Measurements from ENCODE around the gene EPC1.

Gene EPC1

DNA sequence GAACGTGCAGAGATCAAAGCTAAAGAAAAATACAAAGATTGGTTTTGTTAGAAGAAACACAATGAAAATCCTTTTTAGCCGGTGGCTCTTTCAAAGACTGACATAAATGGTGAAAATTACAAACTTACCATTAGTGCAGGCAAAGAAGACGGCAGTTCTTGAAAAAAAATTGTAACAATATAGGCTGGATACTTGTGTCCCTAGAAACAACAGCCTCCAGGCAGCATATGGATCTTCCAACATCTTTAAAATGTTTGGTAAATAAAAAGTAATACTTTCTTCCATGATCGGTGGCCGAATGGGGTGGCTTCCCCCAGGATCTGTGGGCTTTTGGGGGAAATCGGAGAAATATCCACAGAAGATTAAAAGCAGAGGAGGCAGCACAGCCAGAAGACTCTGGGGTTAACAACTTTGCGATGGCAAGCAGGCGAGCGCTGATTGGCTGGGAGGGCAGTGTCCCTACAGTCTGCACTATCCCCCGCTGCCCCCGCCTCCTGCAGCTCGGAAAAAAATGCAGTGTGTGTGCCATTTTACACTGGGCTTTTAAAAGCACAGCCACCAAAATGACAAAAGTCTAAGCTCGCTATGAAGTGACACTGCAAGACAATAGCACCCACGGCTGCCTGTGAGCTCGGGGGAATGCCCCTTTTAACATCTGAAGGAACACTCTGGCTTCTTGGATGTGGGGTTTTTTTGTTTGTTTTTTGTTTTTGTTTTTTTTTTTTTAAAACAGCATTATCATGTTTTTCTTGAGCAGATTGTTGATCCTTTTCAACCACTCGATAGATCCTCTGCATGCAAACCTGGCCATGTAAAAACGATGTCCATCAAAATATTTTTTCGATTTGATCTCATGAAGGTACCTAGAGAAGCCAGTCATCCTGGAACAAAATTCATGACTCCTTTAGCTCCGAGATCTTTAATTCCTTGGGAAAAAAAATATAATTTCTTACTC, 31.7 kb upstream of the EPC1 start:
- Histone ChIP-seq H3K9ac (ENCODE audit: low read length) (peak overlapping the region; percentile 86), H3K4me1 (ENCODE audit: control insufficient read depth, low read depth, low read length) (peaks cover 16% of the 10 kb centered on the region), H3K9me3 (ENCODE audit: control insufficient read depth, low read depth, low read length) (no peaks in the 10 kb centered on the region), H3K4me3 (ENCODE audit: low read length) (peak overlapping the region; percentile 91), H3K27me3 (ENCODE audit: control insufficient read depth, insufficient read depth, low read length) (no peaks in the 10 kb centered on the region), H3K27ac (ENCODE audit: low read length) (peak overlapping the region; percentile 90), H3K36me3 (ENCODE audit: control insufficient read depth, low read depth, low read length) (no peaks in the 10 kb centered on the region)

- Histone ChIP-seq H3K27me3 (ENCODE audit: control insufficient read depth, insufficient read depth, low read length) (no peaks in the 10 kb centered on the region), H3K9ac (ENCODE audit: low read length) (peak overlapping the region; percentile 86), H3K4me3 (ENCODE audit: low read length) (peak overlapping the region; percentile 91), H3K9me3 (ENCODE audit: control insufficient read depth, low read depth, low read length) (no peaks in the 10 kb centered on the region), H3K27ac (ENCODE audit: low read length) (peak overlapping the region; percentile 21), H3K36me3 (ENCODE audit: control insufficient read depth, low read depth, low read length) (no peaks in the 10 kb centered on the region), H3K4me1 (ENCODE audit: control insufficient read depth, low read depth, low read length) (peaks cover 16% of the 10 kb centered on the region)
Observed at GRCh38 chr10:32377458-32378259, 30.7 kb upstream of the EPC1 start.

DNA sequence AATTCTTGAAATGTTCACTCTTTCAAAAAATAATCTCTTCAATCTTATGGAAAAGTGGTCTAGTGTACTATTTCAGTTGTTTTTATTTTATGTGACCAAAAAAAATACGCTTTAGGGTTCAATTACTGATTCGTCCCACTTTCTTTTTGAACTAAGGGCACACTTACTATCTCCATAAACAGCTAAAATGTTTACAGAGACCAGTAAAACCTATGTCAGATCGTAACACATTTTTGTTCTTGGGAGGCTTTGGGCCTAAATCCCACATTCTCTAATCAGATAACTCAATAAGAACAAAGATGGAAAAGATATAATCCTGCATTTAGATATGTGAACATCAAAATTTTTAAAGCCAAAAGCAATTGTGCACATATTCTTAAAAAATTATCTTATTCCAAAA, 29.8 kb upstream of the EPC1 start:
- peak overlapping the region; percentile 91 for H3K4me3 ChIP-seq (ENCODE audit: low read length)
- H3K9me3 ChIP-seq (ENCODE audit: control insufficient read depth, low read depth, low read length) = no peaks in the 10 kb centered on the region
- peaks cover 16% of the 10 kb centered on the region for H3K4me1 ChIP-seq (ENCODE audit: control insufficient read depth, low read depth, low read length)

DNA sequence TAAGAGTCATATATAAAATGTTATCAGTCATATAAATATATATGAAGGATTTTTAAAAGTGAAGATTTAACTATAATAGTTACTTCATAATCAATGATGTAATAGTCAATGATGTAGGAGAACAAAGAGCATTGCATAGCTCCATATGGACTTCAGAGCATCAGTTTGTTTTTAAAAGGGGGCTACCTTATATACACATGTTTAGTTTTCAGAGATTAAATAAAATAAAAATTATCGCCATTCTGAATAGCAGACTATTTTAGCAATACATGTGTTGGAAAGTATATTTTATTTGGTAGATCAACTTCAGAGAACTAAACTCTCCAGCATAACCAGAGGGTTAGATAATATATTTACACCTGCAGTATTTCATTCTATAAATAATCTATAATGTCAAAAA, 29.1 kb upstream of the EPC1 start:
- H3K36me3 ChIP-seq (ENCODE audit: control insufficient read depth, low read depth, low read length) = no peaks in the 10 kb centered on the region
- H3K27ac ChIP-seq (ENCODE audit: low read length) = no peak overlapping the region
- H3K9me3 ChIP-seq (ENCODE audit: control insufficient read depth, low read depth, low read length) = no peaks in the 10 kb centered on the region
- H3K9ac ChIP-seq (ENCODE audit: low read length) = peak overlapping the region; percentile 86
- no peaks in the 10 kb centered on the region for H3K27me3 ChIP-seq (ENCODE audit: control insufficient read depth, insufficient read depth, low read length)
- peaks cover 16% of the 10 kb centered on the region for H3K4me1 ChIP-seq (ENCODE audit: control insufficient read depth, low read depth, low read length)
- peak overlapping the region; percentile 91 for H3K4me3 ChIP-seq (ENCODE audit: low read length)

More for the DNA sequence above, 29.8 kb upstream of the EPC1 start:
- Histone ChIP-seq H3K36me3 (ENCODE audit: control insufficient read depth, low read depth, low read length) (no peaks in the 10 kb centered on the region), H3K27me3 (ENCODE audit: control insufficient read depth, insufficient read depth, low read length) (no peaks in the 10 kb centered on the region), H3K9ac (ENCODE audit: low read length) (peak overlapping the region; percentile 86), H3K27ac (ENCODE audit: low read length) (no peak overlapping the region)

DNA sequence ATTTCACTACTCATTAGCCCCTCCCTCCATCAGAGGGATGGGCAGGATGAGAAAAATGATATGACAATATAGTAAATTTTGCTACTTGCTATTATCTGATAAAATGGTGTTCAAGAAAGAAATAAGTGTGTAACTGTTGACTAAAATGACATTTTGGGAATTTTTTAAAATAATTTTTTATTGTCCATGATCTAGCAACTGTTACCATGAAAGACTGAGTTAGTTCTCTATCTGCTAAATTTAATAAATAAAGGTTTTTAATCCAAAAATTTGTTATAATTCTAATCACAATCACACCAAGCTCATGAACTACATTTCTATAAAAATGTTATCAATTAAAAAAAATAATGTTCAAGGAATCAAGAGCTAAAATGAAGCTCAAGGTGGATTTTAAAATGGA, 28.7 kb upstream of the EPC1 start:
- Histone ChIP-seq H3K4me3 (ENCODE audit: low read length) (no peak overlapping the region), H3K36me3 (ENCODE audit: control insufficient read depth, low read depth, low read length) (no peaks in the 10 kb centered on the region), H3K9ac (ENCODE audit: low read length) (no peak overlapping the region), H3K9me3 (ENCODE audit: control insufficient read depth, low read depth, low read length) (no peaks in the 10 kb centered on the region), H3K27me3 (ENCODE audit: control insufficient read depth, insufficient read depth, low read length) (no peaks in the 10 kb centered on the region), H3K27ac (ENCODE audit: low read length) (no peak overlapping the region), H3K4me1 (ENCODE audit: control insufficient read depth, low read depth, low read length) (peaks cover 16% of the 10 kb centered on the region)

- Histone ChIP-seq H3K4me3 (ENCODE audit: low read length) (no peak overlapping the region), H3K9me3 (ENCODE audit: control insufficient read depth, low read depth, low read length) (no peaks in the 10 kb centered on the region), H3K4me1 (ENCODE audit: control insufficient read depth, low read depth, low read length) (peaks cover 8% of the 10 kb centered on the region), H3K27ac (ENCODE audit: low read length) (no peak overlapping the region), H3K9ac (ENCODE audit: low read length) (no peak overlapping the region), H3K27me3 (ENCODE audit: control insufficient read depth, insufficient read depth, low read length) (no peaks in the 10 kb centered on the region), H3K36me3 (ENCODE audit: control insufficient read depth, low read depth, low read length) (no peaks in the 10 kb centered on the region)
Observed at GRCh38 chr10:32374605-32375004, 27.6 kb upstream of the EPC1 start.

- peaks cover 7% of the 10 kb centered on the region for H3K4me1 ChIP-seq (ENCODE audit: control insufficient read depth, low read depth, low read length)
- H3K36me3 ChIP-seq (ENCODE audit: control insufficient read depth, low read depth, low read length) = no peaks in the 10 kb centered on the region
- H3K9ac ChIP-seq (ENCODE audit: low read length) = no peak overlapping the region
- no peaks in the 10 kb centered on the region for H3K9me3 ChIP-seq (ENCODE audit: control insufficient read depth, low read depth, low read length)
- no peak overlapping the region for H3K27ac ChIP-seq (ENCODE audit: low read length)
- H3K4me3 ChIP-seq (ENCODE audit: low read length) = no peak overlapping the region
- H3K27me3 ChIP-seq (ENCODE audit: control insufficient read depth, insufficient read depth, low read length) = no peaks in the 10 kb centered on the region
Observed at GRCh38 chr10:32373496-32373895, 26.5 kb upstream of the EPC1 start.

DNA sequence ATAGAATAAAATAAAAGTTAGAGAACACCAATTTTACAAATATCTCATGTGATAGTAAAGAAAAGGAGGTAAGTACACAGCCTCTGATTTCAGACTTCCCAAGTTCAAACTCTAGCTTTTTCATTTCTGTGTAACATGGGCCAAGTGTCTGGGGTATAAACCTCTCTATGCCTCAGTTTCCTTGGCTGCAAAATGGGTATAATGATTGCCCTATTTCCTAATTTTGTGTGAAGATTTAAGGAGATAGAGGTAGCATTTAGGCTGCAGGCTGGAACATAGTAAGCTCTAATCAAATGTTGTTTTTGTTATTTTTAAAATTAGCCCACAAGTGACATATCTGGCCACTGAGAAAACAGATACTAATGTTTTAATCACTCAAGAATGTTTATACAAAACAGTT, 26.1 kb upstream of the EPC1 start:
- Histone ChIP-seq H3K9ac (ENCODE audit: low read length) (no peak overlapping the region), H3K27ac (ENCODE audit: low read length) (no peak overlapping the region), H3K4me1 (ENCODE audit: control insufficient read depth, low read depth, low read length) (peaks cover 7% of the 10 kb centered on the region), H3K4me3 (ENCODE audit: low read length) (no peak overlapping the region), H3K36me3 (ENCODE audit: control insufficient read depth, low read depth, low read length) (no peaks in the 10 kb centered on the region), H3K9me3 (ENCODE audit: control insufficient read depth, low read depth, low read length) (no peaks in the 10 kb centered on the region), H3K27me3 (ENCODE audit: control insufficient read depth, insufficient read depth, low read length) (no peaks in the 10 kb centered on the region)

DNA sequence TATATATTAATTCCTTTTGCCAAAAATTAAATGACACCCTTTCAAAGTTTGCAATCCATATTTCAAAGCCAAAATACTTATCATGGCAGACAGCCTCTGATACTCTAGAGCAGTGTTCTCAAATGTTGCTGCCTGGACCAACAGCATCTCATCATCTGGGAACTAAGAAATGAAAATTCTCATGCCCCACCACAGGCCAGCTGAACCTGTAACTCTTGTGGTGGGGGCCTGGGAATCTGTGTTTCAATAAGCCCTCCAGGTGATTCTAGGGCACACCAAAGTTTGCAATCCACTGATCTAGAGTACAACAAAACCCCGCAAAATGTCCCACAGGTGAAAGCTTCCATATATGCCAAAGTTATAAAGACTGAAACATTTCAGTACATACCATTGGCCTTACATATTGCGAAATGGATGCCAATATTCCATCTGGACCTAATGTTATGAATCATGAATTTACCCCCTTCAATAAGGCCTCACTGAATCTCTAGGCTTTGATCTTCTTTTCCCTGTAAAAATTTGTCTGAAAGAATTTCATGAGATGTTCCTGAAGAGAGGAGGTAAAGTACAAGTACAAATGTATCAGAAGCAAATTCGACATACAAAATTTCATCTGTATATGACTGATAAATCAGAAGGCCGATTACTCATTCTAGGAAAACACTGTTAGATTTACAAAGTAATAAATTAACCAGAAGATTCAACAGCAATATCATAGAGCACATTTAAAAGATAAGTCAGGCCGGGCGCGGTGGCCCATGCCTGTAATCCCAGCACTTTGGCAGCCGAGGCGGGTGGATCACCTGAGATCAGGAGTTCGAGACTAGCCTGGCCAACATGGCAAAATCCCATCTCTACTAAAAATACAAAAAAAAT, 25.3 kb upstream of the EPC1 start:
- H3K9me3 ChIP-seq (ENCODE audit: control insufficient read depth, low read depth, low read length) = no peaks in the 10 kb centered on the region
- no peak overlapping the region for H3K4me3 ChIP-seq (ENCODE audit: low read length)
- no peaks in the 10 kb centered on the region for H3K36me3 ChIP-seq (ENCODE audit: control insufficient read depth, low read depth, low read length)
- no peak overlapping the region for H3K9ac ChIP-seq (ENCODE audit: low read length)
- no peak overlapping the region for H3K27ac ChIP-seq (ENCODE audit: low read length)
- H3K27me3 ChIP-seq (ENCODE audit: control insufficient read depth, insufficient read depth, low read length) = no peaks in the 10 kb centered on the region
- H3K4me1 ChIP-seq (ENCODE audit: control insufficient read depth, low read depth, low read length) = peaks cover 7% of the 10 kb centered on the region

GRCh38 chr10:32371101-32371500, 24.1 kb upstream of the EPC1 start:
- Histone ChIP-seq H3K27me3 (ENCODE audit: control insufficient read depth, insufficient read depth, low read length) (no peaks in the 10 kb centered on the region), H3K9ac (ENCODE audit: low read length) (no peak overlapping the region), H3K4me1 (ENCODE audit: control insufficient read depth, low read depth, low read length) (no peaks in the 10 kb centered on the region), H3K9me3 (ENCODE audit: control insufficient read depth, low read depth, low read length) (no peaks in the 10 kb centered on the region), H3K36me3 (ENCODE audit: control insufficient read depth, low read depth, low read length) (no peaks in the 10 kb centered on the region), H3K4me3 (ENCODE audit: low read length) (no peak overlapping the region), H3K27ac (ENCODE audit: low read length) (no peak overlapping the region)
